Hepatocyte (in vitro differentiated cells): ENCODE results near the gene CTNNA1. TPM values are rescaled to one million over a fixed set of nuclear protein-coding genes. Genes with fewer than 3 reads are reported as not detected.

Experiments
- DNase-seq: peaks from one replicate; pipeline ENCODE4 v3.0.0-alpha.2; 2016; ENCODE audit warnings: low spot score
- H2AFZ ChIP-seq: fragments of 200-600 bp; sonication (generic); 2 replicates; pipeline ENCODE4 v1.6.0; 2016; ENCODE audit warnings: antibody characterized with exemption, mild to moderate bottlenecking
- H3K27ac ChIP-seq: fragments of 200-600 bp; sonication (generic); 2 replicates; pipeline ENCODE4 v1.5.1; 2016; ENCODE audit warnings: mild to moderate bottlenecking
- H3K27me3 ChIP-seq: fragments of 200-600 bp; sonication (generic); 2 replicates; pipeline ENCODE4 v1.6.1; 2016
- H3K36me3 ChIP-seq: fragments of 200-600 bp; sonication (generic); replicated peaks from 2 replicates; pipeline ENCODE4 v1.5.1; 2016; ENCODE audit warnings: low read depth; ENCODE audit not compliant: insufficient read depth
- H3K4me1 ChIP-seq: fragments of 200-600 bp; sonication (generic); 2 replicates; pipeline ENCODE4 v1.5.1; 2016; ENCODE audit warnings: mild to moderate bottlenecking, moderate library complexity; ENCODE audit not compliant: insufficient read depth
- H3K4me2 ChIP-seq: fragments of 200-600 bp; sonication (generic); 2 replicates; pipeline ENCODE4 v1.6.0; 2016
- H3K4me3 ChIP-seq: fragments of 200-600 bp; sonication (generic); 2 replicates; pipeline ENCODE4 v1.5.1; 2016; ENCODE audit warnings: mild to moderate bottlenecking
- H3K79me2 ChIP-seq: fragments of 200-600 bp; sonication (generic); 2 replicates; pipeline ENCODE4 v1.6.0; 2017; ENCODE audit warnings: mild to moderate bottlenecking
- H3K9me2 ChIP-seq: fragments of 200-600 bp; sonication (generic); replicated peaks from 2 replicates; pipeline ENCODE4 v1.6.0; 2017; ENCODE audit warnings: mild to moderate bottlenecking; ENCODE audit not compliant: insufficient read depth
- H3K9me3 ChIP-seq: fragments of 200-600 bp; sonication (generic); 2 replicates; pipeline ENCODE4 v1.5.1; 2016; ENCODE audit warnings: low read depth, mild to moderate bottlenecking
- H4K20me1 ChIP-seq: fragments of 200-600 bp; sonication (generic); 2 replicates; pipeline ENCODE4 v1.6.0; 2016; ENCODE audit warnings: mild to moderate bottlenecking; ENCODE audit not compliant: insufficient read depth, poor library complexity, severe bottlenecking
- CTCF ChIP-seq: fragments of 200-600 bp; sonication (generic); IDR thresholded peaks from 2 replicates; pipeline ENCODE4 v1.5.1; 2016; ENCODE audit warnings: antibody characterized with exemption, mild to moderate bottlenecking; ENCODE audit not compliant: poor library complexity
- EZH2 ChIP-seq: fragments of 200-600 bp; sonication (generic); IDR thresholded peaks from 2 replicates; pipeline ENCODE4 v1.6.1; 2016; ENCODE audit warnings: antibody characterized with exemption, mild to moderate bottlenecking, borderline replicate concordance
- EZH2phosphoT487 ChIP-seq: fragments of 200-600 bp; sonication (generic); IDR thresholded peaks from one replicate; pipeline ENCODE4 v1.6.1; 2018; ENCODE audit warnings: antibody characterized with exemption, mild to moderate bottlenecking, low read depth, moderate library complexity; ENCODE audit not compliant: unreplicated experiment, severe bottlenecking
- WGBS: methylation state at CpG from one replicate; pipeline ENCODE4 v1.1.6; 2016; ENCODE audit warnings: low lambda C conversion rate; ENCODE audit errors: missing lambda C conversion rate; 5-methylcytosine and 5-hydroxymethylcytosine counted together
- polyA plus RNA-seq: library from polyadenylated mRNA; unstranded; fragments of >200 nt; fragmentation: Nextera tagmentation; extraction: Ambion mirVana; gene quantifications from 2 replicates; pipeline ENCODE4 v1.2.1, GENCODE V29; 2016
- total RNA-seq: library from RNA; depleted of rRNA; stranded (reverse); fragments of >200 nt; gene quantifications from 2 replicates; pipeline ENCODE4 v1.2.3, GENCODE V29; 2014

The CTNNA1 gene
- total and polyA plus RNA-seq, 2 experiments from 2014 or later: 152 to 349 TPM

DNA sequence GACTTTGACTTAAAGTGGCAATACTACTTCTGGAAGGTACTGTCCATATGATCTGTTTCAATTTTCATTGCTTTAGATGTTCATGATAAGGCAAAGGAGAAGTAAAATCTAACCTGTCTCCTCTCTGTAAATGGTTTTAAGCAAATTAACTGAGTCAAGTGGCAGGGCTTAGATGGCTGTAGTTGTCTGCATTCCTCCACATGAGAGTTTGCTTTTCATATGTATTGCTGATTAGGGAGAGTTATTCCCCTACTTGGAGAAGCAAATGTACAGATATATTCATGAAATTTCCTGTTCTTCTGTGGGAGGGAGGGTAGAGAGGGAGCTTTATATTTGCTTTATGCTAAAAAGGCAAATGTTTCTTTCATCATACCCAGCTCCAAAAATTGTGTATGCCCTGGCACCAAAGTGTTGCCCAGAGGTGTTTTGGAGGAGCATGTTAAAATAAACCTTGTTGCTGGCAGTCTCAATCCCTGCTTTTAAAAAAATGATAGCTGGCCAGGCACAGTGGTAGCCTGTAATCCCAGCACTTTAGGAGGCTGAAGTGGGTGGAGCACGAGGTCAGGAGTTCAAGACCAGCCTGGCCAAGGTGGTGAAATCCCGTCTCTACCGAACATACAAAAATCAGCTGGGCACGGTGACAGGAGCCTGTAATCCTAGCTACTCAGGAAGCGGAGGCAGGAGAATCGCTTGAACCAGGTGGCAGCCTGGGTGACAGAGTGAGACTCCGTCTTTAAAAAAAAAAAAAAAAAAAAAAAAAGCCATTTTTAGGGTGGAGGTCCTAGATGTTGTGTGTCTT lies 125.4 kb downstream of the CTNNA1 start:
- H3K9me2 ChIP-seq: no peaks in the 10 kb centered on the region
- TF ChIP-seq CTCF (no peak), EZH2 (no peak), EZH2phosphoT487 (no peak)
- H3K4me1 ChIP-seq: no peaks in the 10 kb centered on the region
- no peaks in the 10 kb centered on the region for H3K36me3 ChIP-seq
- H3K79me2 ChIP-seq: peaks cover 98% of the 10 kb centered on the region
- H3K4me3 ChIP-seq: no peak overlapping the region
- no peak overlapping the region for H2AFZ ChIP-seq
- H3K4me2 ChIP-seq: no peak overlapping the region
- DNase-seq: no peak
- H3K27ac ChIP-seq: no peak overlapping the region
- 88% methylated on average over 7 of the region's 7 CpGs for WGBS
- no peaks in the 10 kb centered on the region for H3K27me3 ChIP-seq
- H4K20me1 ChIP-seq: peaks cover 93% of the 10 kb centered on the region
- no peaks in the 10 kb centered on the region for H3K9me3 ChIP-seq

DNA sequence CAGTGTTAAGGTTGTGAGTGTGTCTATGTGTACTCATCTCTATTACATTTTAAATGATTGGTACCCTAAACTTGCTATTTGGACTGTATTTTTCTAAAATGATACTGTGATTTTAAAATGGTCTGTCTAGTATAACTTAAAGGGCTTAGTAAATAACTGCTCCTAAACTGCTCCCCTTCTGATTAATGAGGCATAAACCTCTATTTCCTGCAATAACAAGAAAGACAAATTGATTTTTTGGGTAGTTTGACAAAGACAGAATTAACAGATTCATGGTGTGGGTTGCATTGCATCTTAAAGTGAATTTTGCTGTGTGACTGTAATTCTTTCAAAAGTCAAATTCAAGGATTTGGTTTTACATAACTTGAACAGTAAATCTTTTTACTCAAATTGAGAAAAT lies 130.0 kb downstream of the CTNNA1 start:
- H3K4me3 ChIP-seq: no peak overlapping the region
- no peak for DNase-seq
- TF ChIP-seq CTCF (no peak), EZH2phosphoT487 (no peak), EZH2 (no peak)
- H3K27ac ChIP-seq: no peak overlapping the region
- H3K79me2 ChIP-seq: peaks cover 85% of the 10 kb centered on the region
- H3K4me2 ChIP-seq: no peak overlapping the region
- no peaks in the 10 kb centered on the region for H3K36me3 ChIP-seq
- H3K4me1 ChIP-seq: no peaks in the 10 kb centered on the region
- peaks cover 79% of the 10 kb centered on the region for H4K20me1 ChIP-seq
- H3K9me2 ChIP-seq: no peaks in the 10 kb centered on the region
- H3K9me3 ChIP-seq: no peaks in the 10 kb centered on the region
- H2AFZ ChIP-seq: no peak overlapping the region
- no peaks in the 10 kb centered on the region for H3K27me3 ChIP-seq

DNA sequence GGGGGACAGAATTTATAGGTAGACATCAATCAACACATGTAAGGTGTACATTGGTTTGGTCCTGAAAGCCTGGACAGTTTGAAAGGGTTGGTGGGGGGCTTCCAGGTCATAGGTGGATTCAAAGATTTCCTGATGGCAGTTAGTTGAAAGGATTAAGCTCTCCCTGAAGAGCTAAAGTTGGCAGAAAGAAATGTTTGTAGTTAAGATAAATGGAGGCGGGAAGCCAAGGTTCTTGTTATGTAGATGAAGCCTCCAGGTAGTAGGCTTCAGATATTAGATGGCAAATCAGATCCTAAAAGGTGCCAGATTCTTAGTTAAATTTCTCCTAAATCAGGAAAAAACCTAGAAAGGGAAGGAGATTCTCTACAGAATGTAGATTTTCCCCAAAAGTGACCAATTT lies 130.9 kb downstream of the CTNNA1 start:
- no peak overlapping the region for H3K27ac ChIP-seq
- DNase-seq: no peak
- TF ChIP-seq EZH2 (no peak), EZH2phosphoT487 (no peak), CTCF (no peak)
- no peaks in the 10 kb centered on the region for H3K27me3 ChIP-seq
- H3K4me1 ChIP-seq: no peaks in the 10 kb centered on the region
- H3K36me3 ChIP-seq: no peaks in the 10 kb centered on the region
- WGBS: 100% methylated on average over 1 of the region's 1 CpG
- H4K20me1 ChIP-seq: peaks cover 70% of the 10 kb centered on the region
- H3K4me2 ChIP-seq: no peak overlapping the region
- no peaks in the 10 kb centered on the region for H3K9me3 ChIP-seq
- H3K79me2 ChIP-seq: peaks cover 76% of the 10 kb centered on the region
- H3K9me2 ChIP-seq: no peaks in the 10 kb centered on the region
- H2AFZ ChIP-seq: no peak overlapping the region
- H3K4me3 ChIP-seq: no peak overlapping the region
